ENCODE measurements around the gene KBTBD2. TPM values are rescaled to one million over a fixed set of nuclear protein-coding genes. Genes with fewer than 3 reads are reported as not detected.
"Not testable (repeated sequence)": the region's sequence is repeated elsewhere in the genome, so short reads cannot be mapped to it uniquely, and the experiment has no call there.

Gene KBTBD2
- total and polyA plus RNA-seq, 8 donors = 28.7 to 70.4 (median 61.3) TPM

GRCh38 chr7:32865448-32866030 is 26.0 kb downstream of the KBTBD2 start:
- DNase-seq (no peak), ATAC-seq (no peak)
- Histone ChIP-seq H3K27ac (no peak overlapping the region), H3K9me3 (no peaks in the 10 kb centered on the region), H3K4me3 (no peak overlapping the region), H3K36me3 (peaks cover 0 to 35% of the 10 kb centered on the region in 2 donors), H3K27me3 (no peaks in the 10 kb centered on the region), H3K4me1 (no peaks in the 10 kb centered on the region)
- intact Hi-C loops (cut with DNase I) = no loop called here
- TF ChIP-seq CTCF (IDR thresholded peaks at IDR 0.05) = no peak

DNA sequence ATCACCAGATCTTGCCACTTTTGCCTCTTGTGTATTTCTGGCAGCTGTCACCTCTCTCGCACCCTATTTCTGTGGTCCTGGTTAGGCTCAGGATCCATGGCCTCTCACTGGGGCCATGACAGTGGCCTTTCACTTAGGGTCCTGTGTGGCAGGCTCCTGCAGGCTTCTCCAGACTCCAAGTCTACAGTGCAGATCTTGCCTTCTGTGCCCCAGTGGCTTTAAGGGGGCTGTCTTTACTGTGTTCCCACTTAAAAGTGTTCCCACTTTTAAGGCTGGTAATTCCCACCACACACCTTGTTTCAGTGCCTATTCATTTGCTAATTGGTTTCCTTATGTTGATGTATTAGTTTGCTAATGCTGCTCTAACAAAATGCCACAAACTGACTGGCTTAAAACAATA is 27.7 kb downstream of the KBTBD2 start:
- ATAC-seq; H3K9me3 ChIP-seq; DNase-seq; H3K27me3 ChIP-seq; H3K4me3 ChIP-seq; H3K4me1 ChIP-seq; intact Hi-C loops (cut with DNase I); H3K27ac ChIP-seq: not testable (repeated sequence)
- H3K36me3 ChIP-seq = peaks cover 0 to 18% of the 10 kb centered on the region in 2 donors

- intact Hi-C loops (cut with DNase I) = no loop called here
- DNase-seq (no peak), ATAC-seq (no peak)
- Histone ChIP-seq H3K27ac (no peak overlapping the region), H3K27me3 (no peaks in the 10 kb centered on the region), H3K4me1 (no peaks in the 10 kb centered on the region), H3K9me3 (no peaks in the 10 kb centered on the region), H3K36me3 (no peaks in the 10 kb centered on the region), H3K4me3 (no peak overlapping the region)
- no peak for TF ChIP-seq CTCF (IDR thresholded peaks at IDR 0.05)
These were observed 31.5 kb downstream of the KBTBD2 start for GRCh38 chr7:32860090-32860489.

- H3K9me3 ChIP-seq = no peaks in the 10 kb centered on the region
- no peaks in the 10 kb centered on the region for H3K4me1 ChIP-seq
- H3K27me3 ChIP-seq = no peaks in the 10 kb centered on the region
- TF ChIP-seq CTCF (IDR thresholded peaks at IDR 0.05) = no peak
- no peak overlapping the region for H3K27ac ChIP-seq
- no peak for ATAC-seq
- intact Hi-C loops (cut with DNase I) = no loop called here
- H3K36me3 ChIP-seq = no peaks in the 10 kb centered on the region
- no peak for DNase-seq
- no peak overlapping the region for H3K4me3 ChIP-seq
These were observed 32.9 kb downstream of the KBTBD2 start for GRCh38 chr7:32858648-32859047.

- intact Hi-C loops (cut with DNase I); H3K9me3 ChIP-seq; H3K27me3 ChIP-seq; H3K27ac ChIP-seq; H3K36me3 ChIP-seq; ATAC-seq; H3K4me1 ChIP-seq; DNase-seq; H3K4me3 ChIP-seq: not testable (repeated sequence)
These were observed 34.5 kb downstream of the KBTBD2 start for GRCh38 chr7:32857063-32857462.

GRCh38 chr7:32855837-32856775 is 35.5 kb downstream of the KBTBD2 start:
- not testable (repeated sequence) for DNase-seq, H3K4me1 ChIP-seq, ATAC-seq

DNA sequence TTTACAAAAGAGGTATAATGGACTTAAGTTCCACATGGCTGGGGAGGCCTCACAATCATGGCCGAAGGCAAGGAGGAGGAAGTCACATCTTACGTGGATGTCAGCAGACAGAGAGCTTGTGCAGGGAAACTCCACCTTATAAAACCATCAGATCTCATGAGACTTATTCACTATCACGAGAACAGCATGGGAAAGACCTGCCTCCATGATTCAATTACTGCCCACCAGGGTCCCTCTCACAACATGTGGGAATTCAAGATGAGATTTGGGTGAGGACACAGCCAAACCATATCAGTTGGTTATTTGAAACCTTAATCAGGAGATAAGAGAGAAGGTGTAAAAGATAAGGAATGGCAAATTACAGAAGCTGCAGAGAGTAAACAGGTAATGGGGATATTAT is 40.9 kb downstream of the KBTBD2 start:
- H3K4me1 ChIP-seq; DNase-seq; intact Hi-C loops (cut with DNase I); H3K36me3 ChIP-seq; H3K27ac ChIP-seq; H3K9me3 ChIP-seq; H3K4me3 ChIP-seq; H3K27me3 ChIP-seq; ATAC-seq: not testable (repeated sequence)

More at GRCh38 chr7:32855837-32856775, 35.5 kb downstream of the KBTBD2 start:
- H3K27me3 ChIP-seq; H3K27ac ChIP-seq; intact Hi-C loops (cut with DNase I); H3K4me3 ChIP-seq; H3K9me3 ChIP-seq; H3K36me3 ChIP-seq: not testable (repeated sequence)

DNA sequence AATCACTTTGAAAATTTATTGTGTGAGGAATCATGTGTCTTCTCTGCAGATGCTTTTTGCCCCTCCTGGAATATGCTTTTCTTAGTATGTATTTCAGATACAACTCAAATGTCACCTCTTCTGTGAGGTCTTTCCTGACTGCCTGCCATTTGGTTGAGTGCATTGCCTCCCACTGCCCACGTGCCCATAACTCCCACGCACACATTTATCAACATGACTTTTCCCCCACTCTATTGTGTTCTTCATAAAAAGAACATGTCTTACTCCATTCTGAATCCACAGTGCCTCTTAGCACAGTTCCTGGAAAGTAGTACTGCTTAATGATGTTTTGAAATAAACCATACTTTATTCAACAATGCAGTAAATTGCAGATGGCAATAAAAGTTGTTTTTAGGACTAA is 42.9 kb downstream of the KBTBD2 start:
- H3K4me1 ChIP-seq; H3K27ac ChIP-seq; intact Hi-C loops (cut with DNase I); H3K36me3 ChIP-seq; H3K9me3 ChIP-seq; ATAC-seq; H3K4me3 ChIP-seq; DNase-seq; H3K27me3 ChIP-seq: not testable (repeated sequence)
